H9 (cell line): ENCODE measurements around the gene CXCL3. TPM values are rescaled to one million over a fixed set of nuclear protein-coding genes. Genes with fewer than 3 reads are reported as not detected.

Experiments used
- DNase-seq: peaks from one replicate; pipeline ENCODE4 v3.0.0-alpha.2; 2017
- H2AFZ ChIP-seq: one replicate; pipeline ENCODE4 v1.6.1; 2013; ENCODE audit warnings: mild to moderate bottlenecking, low read length, control low read depth, moderate library complexity
- H2AK5ac ChIP-seq: 2 replicates; pipeline ENCODE4 v1.6.1; 2013; ENCODE audit warnings: low read length, control low read depth, mixed read lengths; ENCODE audit not compliant: insufficient read length
- H2BK120ac ChIP-seq: one replicate; pipeline ENCODE4 v1.6.1; 2013; ENCODE audit warnings: low read depth, mild to moderate bottlenecking, low read length, control low read depth, inconsistent platforms; ENCODE audit not compliant: poor library complexity, severe bottlenecking
- H2BK12ac ChIP-seq: 2 replicates; pipeline ENCODE4 v1.6.1; 2013; ENCODE audit warnings: low read length, control low read depth, mixed read lengths, low read depth; ENCODE audit not compliant: insufficient read length
- H2BK15ac ChIP-seq: 2 replicates; pipeline ENCODE4 v1.6.1; 2013; ENCODE audit warnings: low read depth, low read length, control low read depth
- H2BK20ac ChIP-seq: one replicate; pipeline ENCODE4 v1.6.1; 2013; ENCODE audit warnings: low read depth, mild to moderate bottlenecking, low read length, control low read depth, inconsistent platforms; ENCODE audit not compliant: poor library complexity, severe bottlenecking
- H2BK5ac ChIP-seq: 2 replicates; pipeline ENCODE4 v1.6.1; 2013; ENCODE audit warnings: low read length, control low read depth, mixed read lengths; ENCODE audit not compliant: insufficient read length
- H3K14ac ChIP-seq: 2 replicates; pipeline ENCODE4 v1.6.1; 2013; ENCODE audit warnings: low read length, control low read depth; ENCODE audit not compliant: insufficient read depth
- H3K18ac ChIP-seq: 2 replicates; pipeline ENCODE4 v1.6.1; 2013; ENCODE audit warnings: low read depth, mild to moderate bottlenecking, mixed read lengths, low read length, control low read depth; ENCODE audit not compliant: insufficient read length
- H3K23ac ChIP-seq: 2 replicates; pipeline ENCODE4 v1.6.1; 2013; ENCODE audit warnings: low read length, control low read depth, mixed read lengths, low read depth; ENCODE audit not compliant: insufficient read length
- H3K23me2 ChIP-seq: 2 replicates; pipeline ENCODE4 v1.6.1; 2013; ENCODE audit warnings: low read depth, mild to moderate bottlenecking, mixed read lengths, low read length, control low read depth; ENCODE audit not compliant: insufficient read length, poor library complexity, severe bottlenecking
- H3K27ac ChIP-seq: 2 replicates; pipeline ENCODE4 v1.5.1; 2013; ENCODE audit warnings: low read length, control low read depth, mixed read lengths, low read depth; ENCODE audit not compliant: insufficient read length
- H3K27me3 ChIP-seq: 2 replicates; pipeline ENCODE4 v1.6.1; 2013; ENCODE audit warnings: low read length, control low read depth, inconsistent platforms; ENCODE audit not compliant: insufficient read depth
- H3K4ac ChIP-seq: 2 replicates; pipeline ENCODE4 v1.6.1; 2013; ENCODE audit warnings: low read depth, mild to moderate bottlenecking, control low read depth, inconsistent platforms, low read length, moderate library complexity
- H3K4me1 ChIP-seq: 2 replicates; pipeline ENCODE4 v1.6.1; 2013; ENCODE audit warnings: low read length, control low read depth, inconsistent platforms; ENCODE audit not compliant: insufficient read depth
- H3K4me2 ChIP-seq: 2 replicates; pipeline ENCODE4 v1.6.1; 2013; ENCODE audit warnings: low read length, control low read depth, mixed read lengths; ENCODE audit not compliant: insufficient read length, insufficient read depth
- H3K56ac ChIP-seq: 2 replicates; pipeline ENCODE4 v1.6.1; 2013; ENCODE audit warnings: low read depth, mild to moderate bottlenecking, mixed read lengths, low read length, control low read depth; ENCODE audit not compliant: insufficient read length
- H3K79me1 ChIP-seq: 2 replicates; pipeline ENCODE4 v1.6.1; 2013; ENCODE audit warnings: low read depth, mild to moderate bottlenecking, moderate library complexity, low read length, control low read depth, inconsistent platforms; ENCODE audit not compliant: insufficient read depth, poor library complexity, severe bottlenecking
- H3K79me2 ChIP-seq: 2 replicates; pipeline ENCODE4 v1.6.1; 2013; ENCODE audit warnings: low read length, control low read depth, inconsistent platforms; ENCODE audit not compliant: insufficient read depth
- H3K9ac ChIP-seq: 2 replicates; pipeline ENCODE4 v1.6.1; 2013; ENCODE audit warnings: low read length, control low read depth, mixed read lengths; ENCODE audit not compliant: insufficient read length; ENCODE audit errors: extremely low read depth
- H3K9me3 ChIP-seq: one replicate; pipeline ENCODE4 v1.6.1; 2013; ENCODE audit warnings: low read depth, low read length, inconsistent platforms; ENCODE audit not compliant: control insufficient read depth
- H3T11ph ChIP-seq: one replicate; pipeline ENCODE4 v1.6.1; 2013; ENCODE audit warnings: mild to moderate bottlenecking, low read length, control low read depth, inconsistent platforms
- H4K20me1 ChIP-seq: one replicate; pipeline ENCODE4 v1.6.1; 2013; ENCODE audit not compliant: control insufficient read depth, insufficient read length, insufficient read depth
- H4K5ac ChIP-seq: 2 replicates; pipeline ENCODE4 v1.6.1; 2013; ENCODE audit warnings: low read depth, mild to moderate bottlenecking, mixed read lengths, low read length, control low read depth; ENCODE audit not compliant: insufficient read length
- H4K8ac ChIP-seq: replicated peaks from 2 replicates; pipeline ENCODE4 v1.6.1; 2013; ENCODE audit warnings: low read length, control low read depth, mixed read lengths, low read depth; ENCODE audit not compliant: insufficient read length
- H4K91ac ChIP-seq: 2 replicates; pipeline ENCODE4 v1.6.1; 2013; ENCODE audit warnings: low read depth, mild to moderate bottlenecking, moderate library complexity, mixed read lengths, low read length, control low read depth; ENCODE audit not compliant: insufficient read length
- H3K27ac Mint-ChIP-seq, 3 experiments: 2 replicates in 2 of 3; 3 replicates in 1 of 3; pipeline ENCODE4 v1.8.0; 2020 to 2021; ENCODE audit warnings: mixed read lengths in 3 of 3, mild to moderate bottlenecking in 1 of 3, moderate library complexity in 1 of 3
- H3K27me3 Mint-ChIP-seq: 2 replicates; pipeline ENCODE4 v1.8.0; 2021; ENCODE audit warnings: low read depth, mild to moderate bottlenecking, moderate library complexity, mixed read lengths
- H3K36me3 Mint-ChIP-seq, 3 experiments: 2 replicates in 2 of 3; 3 replicates in 1 of 3; pipeline ENCODE4 v1.8.0; 2020 to 2021; ENCODE audit warnings: low read depth in 3 of 3, mixed read lengths in 3 of 3; ENCODE audit not compliant: insufficient read depth in 1 of 3
- H3K4me1 Mint-ChIP-seq, 2 experiments: 2 replicates each; pipeline ENCODE4 v1.8.0; 2020; ENCODE audit warnings: mixed read lengths in 2 of 2
- H3K4me3 Mint-ChIP-seq, 2 experiments: 2 replicates in 1 of 2; 3 replicates in 1 of 2; pipeline ENCODE4 v1.8.0; 2020 to 2021; ENCODE audit warnings: mild to moderate bottlenecking in 2 of 2, mixed read lengths in 2 of 2, moderate library complexity in 1 of 2
- H3K9me3 Mint-ChIP-seq, 2 experiments: 2 replicates in 1 of 2; 3 replicates in 1 of 2; pipeline ENCODE4 v1.8.0; 2020; ENCODE audit warnings: mild to moderate bottlenecking in 2 of 2, mixed read lengths in 2 of 2, moderate library complexity in 1 of 2
- WGBS: extraction: QIAGEN DNeasy Blood & Tissue Kit; methylation state at CpG from one replicate; pipeline ENCODE4 v1.1.7; 2013; ENCODE audit warnings: missing lambda C conversion rate, low lambda C conversion rate, mixed read lengths; ENCODE audit not compliant: insufficient read length; ENCODE audit errors: extremely low coverage; 5-methylcytosine and 5-hydroxymethylcytosine counted together
- total RNA-seq: library from RNA; stranded (reverse); gene quantifications from 2 replicates; pipeline ENCODE4 v1.2.1, GENCODE V29; 2021
- TF ChIP-seq, protein P1 (sequence below): fragments of 200-600 bp; sonication (generic); conservative IDR thresholded peaks from 3 replicates; pipeline ENCODE4 v1.8.0; 2021; ENCODE audit warnings: antibody characterized with exemption, mild to moderate bottlenecking

The CXCL3 gene
- total RNA-seq, 1 experiment from 2014 or later: 3.7 TPM

DNA sequence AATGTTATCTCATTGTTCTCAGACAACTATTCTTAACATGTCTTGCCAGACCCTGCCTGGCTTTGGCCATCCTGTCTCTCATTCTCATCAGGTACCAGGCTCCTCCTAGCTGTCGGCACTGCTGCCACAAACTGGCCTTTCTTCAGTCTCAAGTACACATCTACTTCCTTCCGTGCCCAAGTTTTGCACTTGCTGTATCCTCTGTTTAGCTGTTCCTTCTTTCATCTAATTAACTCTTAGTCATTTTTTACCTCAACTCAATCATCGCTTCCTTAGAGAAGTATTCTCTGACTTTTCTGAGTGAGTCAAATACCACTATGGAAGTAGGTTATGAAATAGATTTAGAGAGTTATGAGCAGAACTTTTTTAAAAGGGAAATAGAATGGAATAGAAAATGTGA lies 19.7 kb downstream of the CXCL3 start:
- H3K9ac ChIP-seq: no peak overlapping the region
- no peak overlapping the region for H3K27ac ChIP-seq
- H4K8ac ChIP-seq: no peak overlapping the region
- H4K20me1 ChIP-seq: no peaks in the 10 kb centered on the region
- H2BK15ac ChIP-seq: no peak overlapping the region
- no peak overlapping the region for H3K4ac ChIP-seq
- H2BK12ac ChIP-seq: no peak overlapping the region
- no peaks in the 10 kb centered on the region for H3K27me3 Mint-ChIP-seq
- no peaks in the 10 kb centered on the region for H3K23me2 ChIP-seq
- no peak overlapping the region for H3K18ac ChIP-seq
- no peak overlapping the region for H3K4me3 Mint-ChIP-seq
- no peak overlapping the region for H2AFZ ChIP-seq
- no peaks in the 10 kb centered on the region for H3K79me1 ChIP-seq
- H3K14ac ChIP-seq: no peak overlapping the region
- H4K91ac ChIP-seq: no peak overlapping the region
- TF ChIP-seq, protein P1, sequence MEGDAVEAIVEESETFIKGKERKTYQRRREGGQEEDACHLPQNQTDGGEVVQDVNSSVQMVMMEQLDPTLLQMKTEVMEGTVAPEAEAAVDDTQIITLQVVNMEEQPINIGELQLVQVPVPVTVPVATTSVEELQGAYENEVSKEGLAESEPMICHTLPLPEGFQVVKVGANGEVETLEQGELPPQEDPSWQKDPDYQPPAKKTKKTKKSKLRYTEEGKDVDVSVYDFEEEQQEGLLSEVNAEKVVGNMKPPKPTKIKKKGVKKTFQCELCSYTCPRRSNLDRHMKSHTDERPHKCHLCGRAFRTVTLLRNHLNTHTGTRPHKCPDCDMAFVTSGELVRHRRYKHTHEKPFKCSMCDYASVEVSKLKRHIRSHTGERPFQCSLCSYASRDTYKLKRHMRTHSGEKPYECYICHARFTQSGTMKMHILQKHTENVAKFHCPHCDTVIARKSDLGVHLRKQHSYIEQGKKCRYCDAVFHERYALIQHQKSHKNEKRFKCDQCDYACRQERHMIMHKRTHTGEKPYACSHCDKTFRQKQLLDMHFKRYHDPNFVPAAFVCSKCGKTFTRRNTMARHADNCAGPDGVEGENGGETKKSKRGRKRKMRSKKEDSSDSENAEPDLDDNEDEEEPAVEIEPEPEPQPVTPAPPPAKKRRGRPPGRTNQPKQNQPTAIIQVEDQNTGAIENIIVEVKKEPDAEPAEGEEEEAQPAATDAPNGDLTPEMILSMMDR: no peak
- H3K27ac Mint-ChIP-seq: no peak overlapping the region
- H3K36me3 Mint-ChIP-seq: peaks cover 0 to 4% (median 1%) of the 10 kb centered on the region in 3 experiments; a peak in 3 of 7 replicates
- H2BK120ac ChIP-seq: no peak overlapping the region
- peaks cover 5% of the 10 kb centered on the region; the same call in 1 of the 2 replicates for H3K4me1 ChIP-seq
- no peak overlapping the region for H4K5ac ChIP-seq
- DNase-seq: no peak
- H3K79me2 ChIP-seq: no peaks in the 10 kb centered on the region
- H3K9me3 ChIP-seq: no peaks in the 10 kb centered on the region
- no peaks in the 10 kb centered on the region for H3K27me3 ChIP-seq
- H3K4me2 ChIP-seq: no peak overlapping the region
- H3K23ac ChIP-seq: no peak overlapping the region
- no peak overlapping the region for H2AK5ac ChIP-seq
- peaks cover 15 to 18% of the 10 kb centered on the region in 2 experiments for H3K4me1 Mint-ChIP-seq
- WGBS: no CpG with 5 or more reads among the region's 3 CpGs
- no peak overlapping the region for H3T11ph ChIP-seq
- H3K9me3 Mint-ChIP-seq: peaks cover 0 to 3% of the 10 kb centered on the region in 2 experiments; a peak in 3 of 5 replicates
- no peak overlapping the region for H2BK5ac ChIP-seq
- H2BK20ac ChIP-seq: no peak overlapping the region
- H3K56ac ChIP-seq: no peak overlapping the region
